Urothelium cell line (cell line): ENCODE measurements around the gene NUDT15.
"Not testable (repeated sequence)": the region's sequence is repeated elsewhere in the genome, so short reads cannot be mapped to it uniquely, and the experiment has no call there.

ENCODE experiments used
- DNase-seq: peaks from one replicate; pipeline ENCODE4 v3.0.0; 2011; ENCODE audit warnings: low spot score, mixed read lengths
- FAIRE-seq: peaks from 2 replicates; lab custom pipeline; 2011; peaks lifted over from hg19 to GRCh38; lab: Jason Lieb, UNC

NUDT15 gene

GRCh38 chr13:48037346-48038173 is at the start of gene NUDT15:
NUDT15 (plus strand) TSS chr13:48037726; CDS start chr13:48037747, 21 bp downstream.
- no peak for FAIRE-seq
- peak; percentile 91 for DNase-seq

- FAIRE-seq (no peak), DNase-seq (no peak)
These were observed 47.1 kb upstream of the NUDT15 start for GRCh38 chr13:47990427-47990826.

GRCh38 chr13:47990920-47991466 is 46.5 kb upstream of the NUDT15 start:
- FAIRE-seq (no peak), DNase-seq (no peak)

- no peak for FAIRE-seq
- no peak for DNase-seq
These were observed 45.7 kb upstream of the NUDT15 start for GRCh38 chr13:47991859-47992258.

GRCh38 chr13:47997384-47997783 is 40.1 kb upstream of the NUDT15 start:
- DNase-seq = no peak
- no peak for FAIRE-seq

- DNase-seq (no peak), FAIRE-seq (no peak)
These were observed 37.6 kb upstream of the NUDT15 start for GRCh38 chr13:47999973-48000372.

- peak; percentile 7 for DNase-seq
- FAIRE-seq = no peak
These were observed 36.9 kb upstream of the NUDT15 start for GRCh38 chr13:48000559-48001113.

- peak; percentile 95 for DNase-seq
- no peak for FAIRE-seq
These were observed 36.2 kb upstream of the NUDT15 start, which contains the start of gene SUCLA2 for GRCh38 chr13:48001114-48001881. SUCLA2 (minus strand) TSS chr13:48001273; CDS start chr13:48001269, 4 bp downstream.

GRCh38 chr13:48001999-48002398 is 35.5 kb upstream of the NUDT15 start:
- not testable (repeated sequence) for FAIRE-seq, DNase-seq

GRCh38 chr13:48004201-48004600 is 33.3 kb upstream of the NUDT15 start:
- DNase-seq = no peak
- no peak for FAIRE-seq

GRCh38 chr13:48006396-48006795 is 31.1 kb upstream of the NUDT15 start:
- no peak for FAIRE-seq
- no peak for DNase-seq

- FAIRE-seq (no peak), DNase-seq (peak; percentile 21)
These were observed 28.2 kb upstream of the NUDT15 start for GRCh38 chr13:48009284-48009683.

GRCh38 chr13:48010698-48011097 is 26.8 kb upstream of the NUDT15 start:
- FAIRE-seq (no peak), DNase-seq (no peak)

- DNase-seq (no peak), FAIRE-seq (no peak)
These were observed 24.9 kb upstream of the NUDT15 start for GRCh38 chr13:48012668-48013067.

- FAIRE-seq (no peak), DNase-seq (no peak)
These were observed 23.2 kb upstream of the NUDT15 start for GRCh38 chr13:48014359-48014758.

GRCh38 chr13:48018637-48019036 is 18.9 kb upstream of the NUDT15 start:
- no peak for DNase-seq

GRCh38 chr13:48019796-48020195 is 17.7 kb upstream of the NUDT15 start:
- FAIRE-seq (no peak), DNase-seq (no peak)

More at GRCh38 chr13:48018637-48019036, 18.9 kb upstream of the NUDT15 start:
- no peak for FAIRE-seq

GRCh38 chr13:48028066-48028465 is 9.5 kb upstream of the NUDT15 start:
- FAIRE-seq (no peak), DNase-seq (no peak)

GRCh38 chr13:48029859-48030258 is 7.7 kb upstream of the NUDT15 start:
- DNase-seq (no peak), FAIRE-seq (no peak)

- no peak for DNase-seq
These were observed 1.2 kb downstream of the NUDT15 start for GRCh38 chr13:48038761-48039160.

GRCh38 chr13:48040049-48040448 is 2.5 kb downstream of the NUDT15 start:
- no peak for FAIRE-seq
- no peak for DNase-seq

More at GRCh38 chr13:48038761-48039160, 1.2 kb downstream of the NUDT15 start:
- no peak for FAIRE-seq
